HepG2 (cell line): ENCODE results near the gene GPR42. TPM values are rescaled to one million over a fixed set of nuclear protein-coding genes. Genes with fewer than 3 reads are reported as not detected.

Source experiments
- ARHGAP35 ChIP-seq: sonication (generic); formaldehyde crosslinking; IDR thresholded peaks from 2 replicates; pipeline ENCODE4 v1.9.0; 2022; ENCODE audit warnings: mild to moderate bottlenecking, inconsistent platforms, moderate library complexity, missing genetic modification reagents, borderline replicate concordance
- ATF5 ChIP-seq: sonication (generic); formaldehyde crosslinking; IDR thresholded peaks from 2 replicates; pipeline ENCODE4 v1.4.0; 2020; ENCODE audit warnings: mild to moderate bottlenecking, low read depth, missing genetic modification reagents
- ATM ChIP-seq: fragments of 450-650 bp; IDR thresholded peaks from 2 replicates; pipeline ENCODE4 v1.7.1; 2017; ENCODE audit warnings: mild to moderate bottlenecking, borderline replicate concordance
- FOXA3 ChIP-seq: IDR thresholded peaks from 2 replicates; pipeline ENCODE4 v1.6.1; 2016; ENCODE audit warnings: missing genetic modification reagents, missing compliant biosample characterization
- NR2F6 ChIP-seq, 2 experiments: IDR thresholded peaks; 2 replicates each; pipeline ENCODE4 v1.6.1; 2016; ENCODE audit warnings: antibody characterized with exemption in 1 of 2, mild to moderate bottlenecking in 1 of 2
- PLSCR1 ChIP-seq: sonication (generic); formaldehyde crosslinking; IDR thresholded peaks from 2 replicates; pipeline ENCODE4 v1.5.0; 2020; ENCODE audit warnings: missing genetic modification reagents, mild to moderate bottlenecking, borderline replicate concordance
- SP140L ChIP-seq: sonication (generic); formaldehyde crosslinking; IDR thresholded peaks from 2 replicates; pipeline ENCODE4 v1.4.0; 2020; ENCODE audit warnings: missing genetic modification reagents, borderline replicate concordance
- STAG1 ChIP-seq: sonication (generic); formaldehyde crosslinking; IDR thresholded peaks from 2 replicates; pipeline ENCODE4 v1.4.0; 2020; ENCODE audit warnings: missing genetic modification reagents
- TBX2 ChIP-seq: sonication (generic); formaldehyde crosslinking; IDR thresholded peaks from 2 replicates; pipeline ENCODE4 v1.5.0; 2020; ENCODE audit warnings: missing genetic modification reagents, mild to moderate bottlenecking, borderline replicate concordance
- ZBTB26 ChIP-seq: IDR thresholded peaks from 2 replicates; pipeline ENCODE4 v1.6.1; 2016; ENCODE audit warnings: missing compliant biosample characterization, missing genetic modification reagents, borderline replicate concordance
- ZNF138 ChIP-seq: sonication (generic); formaldehyde crosslinking; IDR thresholded peaks from 2 replicates; pipeline ENCODE4 v1.5.0; 2020; ENCODE audit warnings: mild to moderate bottlenecking, low read depth, missing genetic modification reagents
- ZNF335 ChIP-seq: sonication (generic); formaldehyde crosslinking; IDR thresholded peaks from 2 replicates; pipeline ENCODE4 v1.4.0; 2020; ENCODE audit warnings: missing genetic modification reagents
- ZNF609 ChIP-seq: sonication (generic); formaldehyde crosslinking; IDR thresholded peaks from 2 replicates; pipeline ENCODE4 v1.4.0; 2020; ENCODE audit warnings: mild to moderate bottlenecking, missing genetic modification reagents, borderline replicate concordance
- ZNF646 ChIP-seq: sonication (generic); formaldehyde crosslinking; IDR thresholded peaks from 2 replicates; pipeline ENCODE4 v1.9.0; 2021; ENCODE audit warnings: mild to moderate bottlenecking, missing genetic modification reagents
- polyA plus RNA-seq, 8 experiments: library from polyadenylated mRNA; depleted of rRNA in 3 of 8; stranded (reverse) in 7 of 8; unstranded in 1 of 8; fragments of >200 nt; fragmentation: Illumina TruSeq in 4 of 8; extraction: Trizol in 4 of 8; gene quantifications; 2 replicates each; pipeline versions ENCODE4 v1.2.1 to v1.2.3, GENCODE V29; 2011 to 2016; ENCODE audit warnings: low read depth in 4 of 8, missing spikeins in 1 of 8, mixed read lengths in 1 of 8; ENCODE audit not compliant: insufficient read depth in 1 of 8
- total RNA-seq, 5 experiments: library from RNA; depleted of rRNA; stranded (reverse); fragments of >200 nt; fragmentation: Illumina TruSeq; extraction: Trizol; gene quantifications; 2 replicates each; pipeline ENCODE4 v1.2.3, GENCODE V29; 2016; ENCODE audit warnings: low read depth in 1 of 5

GPR42 gene
- total and polyA plus RNA-seq, 2 of the 13 experiments (the other 11 are each of a cell fraction or from before 2014, with no cell fraction given): not detected

GRCh38 chr19:35389192-35389861, 18.5 kb downstream of the GPR42 start (continued):
- TF ChIP-seq ZNF646 (CRISPR knock-in tag) (0 out of 2 replicates have a peak, but pooled peaks have one; percentile 48), PLSCR1 (no peak), ARHGAP35 (CRISPR knock-in tag) (no peak), ZBTB26 (CRISPR knock-in tag) (no peak), TBX2 (CRISPR knock-in tag) (peak; percentile 59; the same call in 1 of the 2 replicates), ZNF609 (CRISPR knock-in tag) (peak; percentile 49; the same call in 1 of the 2 replicates), ATM (no peak), NR2F6 (IDR thresholded peaks at IDR 0.05) (peak; percentile 22), NR2F6 (CRISPR knock-in tag; IDR thresholded peaks at IDR 0.05) (peak; percentile 67), ZNF335 (CRISPR knock-in tag) (no peak), SP140L (CRISPR knock-in tag) (no peak), ATF5 (CRISPR knock-in tag) (no peak), FOXA3 (CRISPR knock-in tag) (peak; percentile 14; the same call in 1 of the 2 replicates), ZNF138 (CRISPR knock-in tag) (no peak), STAG1 (CRISPR knock-in tag) (no peak)
